Measurements from ENCODE around the gene HPCAL1. TPM values are rescaled to one million over a fixed set of nuclear protein-coding genes. Genes with fewer than 3 reads are reported as not detected.
A peak's percentile ranks its signal among the peaks of the same experiment; 100 is the strongest.

The HPCAL1 gene
- total and polyA plus RNA-seq, 10 of the 15 experiments (the other 5 are each of a cell fraction or from before 2014, with no cell fraction given) = 0.40 to 12.8 (median 7.9) TPM

DNA sequence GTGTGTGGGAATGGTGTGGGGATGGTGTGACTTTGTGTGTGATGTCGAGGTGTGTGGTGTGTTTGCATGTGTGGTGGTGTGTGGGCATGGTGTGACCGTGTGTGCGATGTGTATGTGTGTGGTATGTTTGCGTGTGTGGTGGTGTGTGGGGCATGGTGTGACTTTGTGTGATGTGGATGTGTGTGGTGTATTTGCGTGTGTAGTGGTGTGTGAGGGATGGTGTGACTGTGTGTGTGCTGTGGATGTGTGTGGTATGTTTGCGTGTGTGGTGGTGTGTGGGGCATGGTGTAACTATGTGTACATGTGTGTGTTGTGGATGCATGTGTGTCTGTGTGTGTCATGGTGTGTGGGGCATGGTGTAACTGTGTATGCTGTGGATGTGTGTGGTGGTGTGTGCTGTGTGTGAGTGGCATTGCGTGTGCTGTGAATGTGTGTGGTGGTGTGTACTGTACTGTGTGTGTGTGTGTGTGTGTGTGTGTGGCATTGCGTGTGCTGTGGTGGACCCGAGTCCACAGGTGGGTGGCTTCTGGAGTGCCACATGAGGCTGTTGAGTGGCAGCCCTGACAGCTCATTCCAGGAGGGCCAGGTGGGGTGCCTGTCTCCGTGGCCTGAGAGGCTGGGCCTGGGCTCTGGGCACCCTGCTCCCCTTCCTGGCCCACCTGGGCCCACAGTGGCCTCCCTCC is 130.7 kb downstream of the HPCAL1 start:
- H3K4me2 ChIP-seq (ENCODE audit: control insufficient read depth, insufficient read depth) = no peak overlapping the region
- H3K9ac ChIP-seq (ENCODE audit: control insufficient read depth, insufficient read depth, low read length) = no peak overlapping the region
- H3K27me3 ChIP-seq (replicated peaks in 1 of 2; ENCODE audit: control insufficient read depth in 2 of 2, insufficient read depth in 2 of 2, low read length in 1 of 2) = no peaks in the 10 kb centered on the region
- H3K27ac ChIP-seq (ENCODE audit: control insufficient read depth, insufficient read depth) = no peak overlapping the region
- H3K36me3 ChIP-seq (ENCODE audit: control insufficient read depth in 2 of 2, insufficient read depth in 2 of 2, low read length in 1 of 2) = no peaks in the 10 kb centered on the region
- intact Hi-C loops (cut with micrococcal nuclease; ENCODE audit: unreplicated experiment) = loop anchor here (10.0 kb wide), 1 partner anchor 619 kb away; no protein-coding TSS in a partner anchor
- H3K4me3 ChIP-seq = no peak overlapping the region
- SMC1A ChIA-PET (ENCODE audit: uncharacterized antibody, unreplicated experiment) = interaction anchor here (1.1 to 4.4 kb wide), 5 partner anchors 12 to 308 kb away, joined by 3 to 84 read pairs (median 6); no protein-coding TSS in a partner anchor
- CTCF ChIA-PET = interaction anchor here (1.4 to 9.1 kb wide), 7 partner anchors 13 to 361 kb away, joined by 3 to 166 read pairs (median 60); partner anchors contain the start of genes HPCAL1, ODC1 and RRM2
- BruUV-seq (replicated peaks) = no TSS peak
- DNase-seq (ENCODE audit: low read depth, low spot score) (no peak), ATAC-seq (no peak), FAIRE-seq (peak; percentile 65)
- peaks cover 3% of the 10 kb centered on the region; the same call in 1 of the 2 replicates for H3K4me1 ChIP-seq (ENCODE audit: control insufficient read depth, insufficient read depth, low read length)
- no peaks in the 10 kb centered on the region for H4K20me1 ChIP-seq (ENCODE audit: control insufficient read depth, insufficient read depth)
- POLR2A ChIA-PET = interaction anchor here (1.2 to 2.5 kb wide), 4 partner anchors 13 to 25 kb away, joined by 3 to 16 read pairs (median 8); no protein-coding TSS in a partner anchor
- no peaks in the 10 kb centered on the region for H3K79me2 ChIP-seq (ENCODE audit: control insufficient read depth, insufficient read depth, low read length)
- no peaks in the 10 kb centered on the region for H3K9me3 ChIP-seq (replicated peaks; ENCODE audit: control insufficient read depth, insufficient read depth, low read length)
- RAD21 ChIA-PET (ENCODE audit: unreplicated experiment) = interaction anchor here (0.8 to 7.3 kb wide), 12 partner anchors 12 to 359 kb away, joined by 3 to 178 read pairs (median 4); partner anchors contain the start of gene ODC1
- in situ Hi-C loops (cut with MboI) = loop anchor here (10.0 kb wide), 1 partner anchor 619 kb away; no protein-coding TSS in a partner anchor
- H2AFZ ChIP-seq (ENCODE audit: control insufficient read depth, low read depth, low read length) = no peak overlapping the region
- 73% methylated on average over 10 of the region's 10 CpGs for WGBS (ENCODE audit: insufficient coverage, insufficient replicate concordance, low lambda C conversion rate, missing lambda C conversion rate)
- TF ChIP-seq NR2C1 (IDR thresholded peaks at IDR 0.05) (no peak), KDM1A (IDR thresholded peaks at IDR 0.05; ENCODE audit: borderline replicate concordance) (no peak), EZH2 (IDR thresholded peaks at IDR 0.05; ENCODE audit: borderline replicate concordance, control insufficient read depth, low read depth, low read length) (no peak), ZBED1 (IDR thresholded peaks at IDR 0.05; ENCODE audit: borderline replicate concordance) (no peak), PML (IDR thresholded peaks at IDR 0.05; ENCODE audit: low read length) (no peak), HDAC2 (IDR thresholded peaks at IDR 0.05) (no peak), ZNF207 (IDR thresholded peaks at IDR 0.05; ENCODE audit: borderline replicate concordance) (no peak), NBN (IDR thresholded peaks at IDR 0.05) (peak; percentile 61; the same call in 1 of the 2 replicates)
- TF ChIP-seq, protein P1, sequence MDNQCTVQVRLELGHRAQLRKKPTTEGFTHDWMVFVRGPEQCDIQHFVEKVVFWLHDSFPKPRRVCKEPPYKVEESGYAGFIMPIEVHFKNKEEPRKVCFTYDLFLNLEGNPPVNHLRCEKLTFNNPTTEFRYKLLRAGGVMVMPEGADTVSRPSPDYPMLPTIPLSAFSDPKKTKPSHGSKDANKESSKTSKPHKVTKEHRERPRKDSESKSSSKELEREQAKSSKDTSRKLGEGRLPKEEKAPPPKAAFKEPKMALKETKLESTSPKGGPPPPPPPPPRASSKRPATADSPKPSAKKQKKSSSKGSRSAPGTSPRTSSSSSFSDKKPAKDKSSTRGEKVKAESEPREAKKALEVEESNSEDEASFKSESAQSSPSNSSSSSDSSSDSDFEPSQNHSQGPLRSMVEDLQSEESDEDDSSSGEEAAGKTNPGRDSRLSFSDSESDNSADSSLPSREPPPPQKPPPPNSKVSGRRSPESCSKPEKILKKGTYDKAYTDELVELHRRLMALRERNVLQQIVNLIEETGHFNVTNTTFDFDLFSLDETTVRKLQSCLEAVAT (IDR thresholded peaks at IDR 0.05) = peak; percentile 73
- TF ChIP-seq, protein P2, sequence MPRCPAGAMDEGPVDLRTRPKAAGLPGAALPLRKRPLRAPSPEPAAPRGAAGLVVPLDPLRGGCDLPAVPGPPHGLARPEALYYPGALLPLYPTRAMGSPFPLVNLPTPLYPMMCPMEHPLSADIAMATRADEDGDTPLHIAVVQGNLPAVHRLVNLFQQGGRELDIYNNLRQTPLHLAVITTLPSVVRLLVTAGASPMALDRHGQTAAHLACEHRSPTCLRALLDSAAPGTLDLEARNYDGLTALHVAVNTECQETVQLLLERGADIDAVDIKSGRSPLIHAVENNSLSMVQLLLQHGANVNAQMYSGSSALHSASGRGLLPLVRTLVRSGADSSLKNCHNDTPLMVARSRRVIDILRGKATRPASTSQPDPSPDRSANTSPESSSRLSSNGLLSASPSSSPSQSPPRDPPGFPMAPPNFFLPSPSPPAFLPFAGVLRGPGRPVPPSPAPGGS (IDR thresholded peaks at IDR 0.05; ENCODE audit: borderline replicate concordance, insufficient read depth, low read depth, low read length, poor library complexity, severe bottlenecking) = peak; percentile 33
- TF ChIP-seq, protein P3, sequence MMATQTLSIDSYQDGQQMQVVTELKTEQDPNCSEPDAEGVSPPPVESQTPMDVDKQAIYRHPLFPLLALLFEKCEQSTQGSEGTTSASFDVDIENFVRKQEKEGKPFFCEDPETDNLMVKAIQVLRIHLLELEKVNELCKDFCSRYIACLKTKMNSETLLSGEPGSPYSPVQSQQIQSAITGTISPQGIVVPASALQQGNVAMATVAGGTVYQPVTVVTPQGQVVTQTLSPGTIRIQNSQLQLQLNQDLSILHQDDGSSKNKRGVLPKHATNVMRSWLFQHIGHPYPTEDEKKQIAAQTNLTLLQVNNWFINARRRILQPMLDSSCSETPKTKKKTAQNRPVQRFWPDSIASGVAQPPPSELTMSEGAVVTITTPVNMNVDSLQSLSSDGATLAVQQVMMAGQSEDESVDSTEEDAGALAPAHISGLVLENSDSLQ (IDR thresholded peaks at IDR 0.05) = peak; percentile 73; the same call in 1 of the 2 replicates
- TF ChIP-seq, protein P4, sequence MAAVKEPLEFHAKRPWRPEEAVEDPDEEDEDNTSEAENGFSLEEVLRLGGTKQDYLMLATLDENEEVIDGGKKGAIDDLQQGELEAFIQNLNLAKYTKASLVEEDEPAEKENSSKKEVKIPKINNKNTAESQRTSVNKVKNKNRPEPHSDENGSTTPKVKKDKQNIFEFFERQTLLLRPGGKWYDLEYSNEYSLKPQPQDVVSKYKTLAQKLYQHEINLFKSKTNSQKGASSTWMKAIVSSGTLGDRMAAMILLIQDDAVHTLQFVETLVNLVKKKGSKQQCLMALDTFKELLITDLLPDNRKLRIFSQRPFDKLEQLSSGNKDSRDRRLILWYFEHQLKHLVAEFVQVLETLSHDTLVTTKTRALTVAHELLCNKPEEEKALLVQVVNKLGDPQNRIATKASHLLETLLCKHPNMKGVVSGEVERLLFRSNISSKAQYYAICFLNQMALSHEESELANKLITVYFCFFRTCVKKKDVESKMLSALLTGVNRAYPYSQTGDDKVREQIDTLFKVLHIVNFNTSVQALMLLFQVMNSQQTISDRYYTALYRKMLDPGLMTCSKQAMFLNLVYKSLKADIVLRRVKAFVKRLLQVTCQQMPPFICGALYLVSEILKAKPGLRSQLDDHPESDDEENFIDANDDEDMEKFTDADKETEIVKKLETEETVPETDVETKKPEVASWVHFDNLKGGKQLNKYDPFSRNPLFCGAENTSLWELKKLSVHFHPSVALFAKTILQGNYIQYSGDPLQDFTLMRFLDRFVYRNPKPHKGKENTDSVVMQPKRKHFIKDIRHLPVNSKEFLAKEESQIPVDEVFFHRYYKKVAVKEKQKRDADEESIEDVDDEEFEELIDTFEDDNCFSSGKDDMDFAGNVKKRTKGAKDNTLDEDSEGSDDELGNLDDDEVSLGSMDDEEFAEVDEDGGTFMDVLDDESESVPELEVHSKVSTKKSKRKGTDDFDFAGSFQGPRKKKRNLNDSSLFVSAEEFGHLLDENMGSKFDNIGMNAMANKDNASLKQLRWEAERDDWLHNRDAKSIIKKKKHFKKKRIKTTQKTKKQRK (IDR thresholded peaks at IDR 0.05; ENCODE audit: low read depth, low read length) = no peak
- TF ChIP-seq, protein P5, sequence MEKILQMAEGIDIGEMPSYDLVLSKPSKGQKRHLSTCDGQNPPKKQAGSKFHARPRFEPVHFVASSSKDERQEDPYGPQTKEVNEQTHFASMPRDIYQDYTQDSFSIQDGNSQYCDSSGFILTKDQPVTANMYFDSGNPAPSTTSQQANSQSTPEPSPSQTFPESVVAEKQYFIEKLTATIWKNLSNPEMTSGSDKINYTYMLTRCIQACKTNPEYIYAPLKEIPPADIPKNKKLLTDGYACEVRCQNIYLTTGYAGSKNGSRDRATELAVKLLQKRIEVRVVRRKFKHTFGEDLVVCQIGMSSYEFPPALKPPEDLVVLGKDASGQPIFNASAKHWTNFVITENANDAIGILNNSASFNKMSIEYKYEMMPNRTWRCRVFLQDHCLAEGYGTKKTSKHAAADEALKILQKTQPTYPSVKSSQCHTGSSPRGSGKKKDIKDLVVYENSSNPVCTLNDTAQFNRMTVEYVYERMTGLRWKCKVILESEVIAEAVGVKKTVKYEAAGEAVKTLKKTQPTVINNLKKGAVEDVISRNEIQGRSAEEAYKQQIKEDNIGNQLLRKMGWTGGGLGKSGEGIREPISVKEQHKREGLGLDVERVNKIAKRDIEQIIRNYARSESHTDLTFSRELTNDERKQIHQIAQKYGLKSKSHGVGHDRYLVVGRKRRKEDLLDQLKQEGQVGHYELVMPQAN (conservative IDR thresholded peaks at IDR 0.05) = no peak
